H1 (cell line): ENCODE data around the gene ASCC2. TPM values are rescaled to one million over a fixed set of nuclear protein-coding genes. Genes with fewer than 3 reads are reported as not detected.
A peak's percentile ranks its signal among the peaks of the same experiment; 100 is the strongest.

Experiments
- CTCF ChIA-PET: fragments of 300-600 bp; sonication (Branson Sonifier 250); formaldehyde crosslinking; loops from one replicate; lab custom pipeline; 2021; ENCODE audit not compliant: partially characterized antibody; lab: Charles Lee
- POLR2A ChIA-PET: fragments of 300-600 bp; sonication (Branson Sonifier 250); formaldehyde crosslinking; loops from one replicate; lab custom pipeline; 2021; ENCODE audit warnings: inconsistent platforms; ENCODE audit not compliant: partially characterized antibody; lab: Charles Lee
- DNase-seq, 2 experiments: peaks; one replicate each; pipeline versions ENCODE4 v3.0.0 to v3.0.0-alpha.2; 2010 to 2022; ENCODE audit warnings: low spot score in 2 of 2, low read depth in 1 of 2, mixed read lengths in 1 of 2
- FAIRE-seq: peaks from 2 replicates; lab custom pipeline; 2011; peaks lifted over from hg19 to GRCh38; lab: Jason Lieb, UNC
- H2AFZ ChIP-seq: 2 replicates; pipeline ENCODE4 v1.8.1; 2012; ENCODE audit warnings: low read length, inconsistent platforms
- H2AK5ac ChIP-seq: 2 replicates; pipeline ENCODE4 v1.6.1; 2013; ENCODE audit warnings: low read depth, low read length
- H2BK120ac ChIP-seq: replicated peaks from 2 replicates; pipeline ENCODE3; 2013; ENCODE audit warnings: low read depth, low read length, inconsistent platforms
- H2BK12ac ChIP-seq: 2 replicates; pipeline ENCODE4 v1.6.1; 2013; ENCODE audit warnings: low read depth, low read length
- H2BK15ac ChIP-seq: 2 replicates; pipeline ENCODE4 v1.6.1; 2013; ENCODE audit warnings: low read length
- H2BK20ac ChIP-seq: 2 replicates; pipeline ENCODE4 v1.6.1; 2013; ENCODE audit warnings: low read length
- H2BK5ac ChIP-seq: 2 replicates; pipeline ENCODE4 v1.6.1; 2013; ENCODE audit warnings: low read depth, low read length
- H3K14ac ChIP-seq: 2 replicates; pipeline ENCODE4 v1.6.1; 2013; ENCODE audit warnings: inconsistent platforms; ENCODE audit not compliant: insufficient read length
- H3K18ac ChIP-seq: 2 replicates; pipeline ENCODE4 v1.6.1; 2013; ENCODE audit warnings: low read length; ENCODE audit errors: extremely low read depth
- H3K23ac ChIP-seq: 2 replicates; pipeline ENCODE4 v1.6.1; 2013; ENCODE audit warnings: inconsistent platforms; ENCODE audit not compliant: insufficient read length
- H3K23me2 ChIP-seq: 2 replicates; pipeline ENCODE4 v1.6.1; 2013; ENCODE audit warnings: low read depth, low read length
- H3K27ac ChIP-seq: 2 replicates; pipeline ENCODE4 v1.6.1; 2011; ENCODE audit warnings: low read depth, low read length, inconsistent platforms
- H3K27me3 ChIP-seq, 4 experiments: replicated peaks in 1 of 4; 1 replicate in 1 of 4; 2 replicates in 3 of 4; pipeline versions ENCODE4 v1.6.1 to v1.8.1; 2011 to 2013; ENCODE audit warnings: low read length in 3 of 4, mild to moderate bottlenecking in 3 of 4, inconsistent platforms in 2 of 4, mixed read lengths in 2 of 4, moderate library complexity in 1 of 4; ENCODE audit not compliant: control insufficient read depth in 3 of 4, insufficient read depth in 3 of 4; ENCODE audit errors: extremely low read depth in 1 of 4
- H3K36me3 ChIP-seq, 4 experiments: 2 replicates each; pipeline versions ENCODE4 v1.6.1 to v1.8.1; 2011 to 2013; ENCODE audit warnings: mild to moderate bottlenecking in 4 of 4, low read length in 3 of 4, moderate library complexity in 2 of 4, control low read depth in 1 of 4, inconsistent platforms in 1 of 4; ENCODE audit not compliant: insufficient read depth in 4 of 4, control insufficient read depth in 2 of 4
- H3K4ac ChIP-seq: replicated peaks from 2 replicates; pipeline ENCODE3; 2013; ENCODE audit warnings: low read length, low read depth, mixed read lengths, inconsistent platforms; ENCODE audit not compliant: insufficient read length
- H3K4me1 ChIP-seq, 4 experiments: replicated peaks in 1 of 4; 1 replicate in 1 of 4; 2 replicates in 3 of 4; pipeline versions ENCODE4 v1.6.1 to v1.8.1; 2011 to 2013; ENCODE audit warnings: low read length in 3 of 4, inconsistent platforms in 2 of 4, mixed read lengths in 1 of 4; ENCODE audit not compliant: insufficient read depth in 4 of 4, control insufficient read depth in 3 of 4
- H3K4me2 ChIP-seq, 2 experiments: 2 replicates each; pipeline versions ENCODE4 v1.6.1 to v1.8.1; 2011 to 2013; ENCODE audit warnings: low read depth in 2 of 2, low read length in 2 of 2, control low read depth in 1 of 2, inconsistent platforms in 1 of 2, mild to moderate bottlenecking in 1 of 2; ENCODE audit not compliant: insufficient read depth in 1 of 2
- H3K4me3 ChIP-seq, 4 experiments: fragments of 200-600, 300-600 bp in 1 of 4; sonication (generic), shearing (Covaris generic), sonication (Bioruptor Twin) in 1 of 4; 2 replicates each; pipeline versions ENCODE4 v1.5.1 to v1.8.1; 2011 to 2016; ENCODE audit warnings: low read length in 4 of 4, low read depth in 3 of 4, control low read depth in 2 of 4, inconsistent platforms in 2 of 4, mild to moderate bottlenecking in 2 of 4, mixed read lengths in 1 of 4, moderate library complexity in 1 of 4; ENCODE audit not compliant: insufficient read depth in 2 of 4; ENCODE audit errors: extremely low read depth in 1 of 4
- H3K56ac ChIP-seq: replicated peaks from 2 replicates; pipeline ENCODE3; 2013; ENCODE audit warnings: low read depth, mild to moderate bottlenecking, mixed read lengths, low read length, inconsistent platforms; ENCODE audit not compliant: insufficient read length
- H3K79me1 ChIP-seq: 2 replicates; pipeline ENCODE4 v1.6.1; 2013; ENCODE audit warnings: low read depth, low read length, control low read depth
- H3K79me2 ChIP-seq, 2 experiments: 2 replicates each; pipeline versions ENCODE4 v1.6.1 to v1.8.1; 2012 to 2013; ENCODE audit warnings: low read length in 2 of 2, mild to moderate bottlenecking in 2 of 2, inconsistent platforms in 1 of 2; ENCODE audit not compliant: insufficient read depth in 2 of 2, control insufficient read depth in 1 of 2
- H3K9ac ChIP-seq, 4 experiments: replicated peaks in 1 of 4; 1 replicate in 1 of 4; 2 replicates in 3 of 4; pipeline versions ENCODE4 v1.6.1 to v1.8.1; 2011 to 2013; ENCODE audit warnings: low read depth in 3 of 4, low read length in 3 of 4, control low read depth in 2 of 4, mild to moderate bottlenecking in 2 of 4, moderate library complexity in 2 of 4, inconsistent platforms in 1 of 4; ENCODE audit errors: extremely low read depth in 1 of 4
- H3K9me3 ChIP-seq, 2 experiments: 2 replicates each; pipeline versions ENCODE4 v1.6.1 to v1.8.1; 2012 to 2013; ENCODE audit warnings: mild to moderate bottlenecking in 2 of 2, moderate library complexity in 2 of 2, control low read depth in 1 of 2, inconsistent platforms in 1 of 2, low read depth in 1 of 2, low read length in 1 of 2, mixed read lengths in 1 of 2; ENCODE audit not compliant: insufficient read depth in 2 of 2
- H4K20me1 ChIP-seq, 2 experiments: replicated peaks in 1 of 2; 2 replicates each; pipeline versions ENCODE3 to v1.8.1; 2011 to 2013; ENCODE audit warnings: inconsistent platforms in 2 of 2, low read length in 2 of 2, mild to moderate bottlenecking in 1 of 2; ENCODE audit not compliant: insufficient read depth in 2 of 2, control insufficient read depth in 1 of 2
- H4K5ac ChIP-seq: 2 replicates; pipeline ENCODE4 v1.6.1; 2013; ENCODE audit warnings: low read length, low read depth, mixed read lengths, inconsistent platforms; ENCODE audit not compliant: insufficient read length
- H4K8ac ChIP-seq: 2 replicates; pipeline ENCODE4 v1.8.0; 2013; ENCODE audit warnings: mild to moderate bottlenecking, moderate library complexity, low read length, inconsistent platforms; ENCODE audit not compliant: insufficient read depth; ENCODE audit errors: extremely low read depth
- H4K91ac ChIP-seq: replicated peaks from 2 replicates; pipeline ENCODE3; 2013; ENCODE audit warnings: low read length, mixed read lengths, inconsistent platforms; ENCODE audit not compliant: insufficient read length
- CBX8 ChIP-seq: fragments of 300-800, 300-1000 bp; sonication (generic); IDR thresholded peaks from 2 replicates; pipeline ENCODE4 v1.7.1; 2016; ENCODE audit warnings: low read depth, low read length, borderline replicate concordance
- CTBP2 ChIP-seq: IDR thresholded peaks from 2 replicates; pipeline ENCODE4 v1.7.0; 2011; ENCODE audit warnings: borderline replicate concordance, mild to moderate bottlenecking, moderate library complexity, mixed read lengths, low read length; ENCODE audit not compliant: insufficient read depth, insufficient read length
- FOSL1 ChIP-seq: IDR thresholded peaks from 2 replicates; pipeline ENCODE4 v1.6.1; 2011; ENCODE audit warnings: mild to moderate bottlenecking, low read depth, low read length, moderate library complexity; ENCODE audit not compliant: insufficient read depth
- GABPA ChIP-seq: IDR thresholded peaks from 2 replicates; pipeline ENCODE4 v1.6.1; 2011; ENCODE audit warnings: mild to moderate bottlenecking, low read length, moderate library complexity, borderline replicate concordance; ENCODE audit not compliant: insufficient read depth
- KDM1A ChIP-seq: fragments of 200-600, 300-600 bp; sonication (generic); IDR thresholded peaks from 2 replicates; pipeline ENCODE4 v1.7.1; 2016; ENCODE audit warnings: mild to moderate bottlenecking, low read length, borderline replicate concordance
- KDM5A ChIP-seq: fragments of 200-600 bp; IDR thresholded peaks from 2 replicates; pipeline ENCODE4 v1.7.1; 2012; ENCODE audit warnings: mild to moderate bottlenecking, low read length, inconsistent platforms, mixed read lengths
- MAFK ChIP-seq: IDR thresholded peaks from 2 replicates; pipeline ENCODE4 v1.6.1; 2012; ENCODE audit warnings: low read depth, mild to moderate bottlenecking, improper control_type of control experiment, low read length
- PHF8 ChIP-seq: fragments of 200-600 bp; sonication (generic); conservative IDR thresholded peaks from 2 replicates; pipeline ENCODE4 v1.7.1; 2012; ENCODE audit warnings: low read depth, mild to moderate bottlenecking, inconsistent platforms, low read length, moderate library complexity
- TBP ChIP-seq: IDR thresholded peaks from 2 replicates; pipeline ENCODE4 v1.6.1; 2011; ENCODE audit warnings: low read depth, low read length, improper control_type of control experiment
- USF2 ChIP-seq: IDR thresholded peaks from 2 replicates; pipeline ENCODE4 v1.6.1; 2011; ENCODE audit warnings: low read length, improper control_type of control experiment
- YY1 ChIP-seq: IDR thresholded peaks from 2 replicates; pipeline ENCODE4 v1.6.1; 2011; ENCODE audit warnings: low read depth, mild to moderate bottlenecking, low read length
- WGBS, 2 experiments: shearing (Covaris generic) in 1 of 2; methylation state at CpG; one replicate each; pipeline versions ENCODE4 v1.1.6 to v1.1.7; 2013 to 2015; ENCODE audit warnings: low lambda C conversion rate in 2 of 2, mixed read lengths in 2 of 2, inconsistent platforms in 1 of 2, low coverage in 1 of 2, missing lambda C conversion rate in 1 of 2; ENCODE audit not compliant: insufficient replicate concordance in 2 of 2, insufficient coverage in 1 of 2, insufficient read length in 1 of 2; ENCODE audit errors: extremely low coverage in 1 of 2, missing lambda C conversion rate in 1 of 2; 5-methylcytosine and 5-hydroxymethylcytosine counted together
- polyA plus RNA-seq, 7 experiments: library from polyadenylated mRNA; depleted of rRNA in 3 of 7; stranded (reverse) in 5 of 7; unstranded in 2 of 7; fragments of >200 nt in 5 of 7; fragments of 200-250 nt in 2 of 7; gene quantifications; 1 replicate in 5 of 7; 2 replicates in 1 of 7; 4 replicates in 1 of 7; pipeline versions ENCODE4 v1.2.1 to v1.2.3, GENCODE V29; 2011 to 2013; ENCODE audit warnings: missing spikeins in 2 of 7, mixed read lengths in 2 of 7
- total RNA-seq: library from RNA; stranded (reverse); fragmentation: NEBNext Ultra II Directional; extraction: Animal tissue kit (Norgen Biotek cat#: 25700); gene quantifications from 2 replicates; pipeline ENCODE4 v1.2.1, GENCODE V29; 2021

ASCC2 gene
- total and polyA plus RNA-seq, 2 of the 8 experiments (the other 6 are each of a cell fraction or from before 2014, with no cell fraction given) = 35.0 to 35.8 TPM

- Histone ChIP-seq H3K79me2 (peaks cover 4 to 13% of the 10 kb centered on the region in 2 experiments; a peak in 2 of 4 replicates), H4K91ac (peak within 1 kb of the TSS; percentile 62), H3K27ac (peak within 1 kb of the TSS; percentile 91), H3K36me3 (peaks cover 3 to 13% (median 6%) of the 10 kb centered on the region in 4 experiments; a peak in 6 of 8 replicates), H2BK20ac (no peak within 1 kb of the TSS), H3K23ac (no peak within 1 kb of the TSS), H3K79me1 (peaks cover 5% of the 10 kb centered on the region), H4K20me1 (peaks cover 0 to 3% of the 10 kb centered on the region in 2 experiments), H3K9me3 (no peaks in the 10 kb centered on the region), H3K4me2 (peak within 1 kb of the TSS; percentile 77 to 90), H3K14ac (no peak within 1 kb of the TSS), H2BK120ac (no peak within 1 kb of the TSS), H3K9ac (peak within 1 kb of the TSS; percentile 76 to 98 (median 94)), H2AK5ac (no peak within 1 kb of the TSS), H4K5ac (peak within 1 kb of the TSS; percentile 97), H3K4me1 (peaks cover 3 to 5% (median 4%) of the 10 kb centered on the region in 4 experiments; a peak in 6 of 7 replicates), H3K18ac (peak within 1 kb of the TSS; percentile 65), H4K8ac (peak within 1 kb of the TSS; percentile 97; the same call in 1 of the 2 replicates), H2BK15ac (peak within 1 kb of the TSS; percentile 67; the same call in 1 of the 2 replicates), H2BK5ac (peak within 1 kb of the TSS; percentile 95), H2AFZ (peak within 1 kb of the TSS; percentile 99), H3K27me3 (no peaks in the 10 kb centered on the region), H2BK12ac (peak within 1 kb of the TSS; percentile 51; the same call in 1 of the 2 replicates), H3K56ac (peak within 1 kb of the TSS; percentile 21), H3K23me2 (peaks cover 3% of the 10 kb centered on the region; the same call in 1 of the 2 replicates), H3K4ac (peak within 1 kb of the TSS; percentile 33), H3K4me3 (peak within 1 kb of the TSS; percentile 78 to 99 (median 92))
- FAIRE-seq = peak; percentile 92
- ChIA-PET CTCF (interaction anchor here (1.0 to 2.9 kb wide), 4 partner anchors 8 to 239 kb away, joined by 3 to 12 read pairs (median 6); no protein-coding TSS in a partner anchor), POLR2A (interaction anchor here (0.6 to 1.5 kb wide), 9 partner anchors 9 to 228 kb away, joined by 3 to 6 read pairs (median 3); no protein-coding TSS in a partner anchor)
- 3% methylated on average over 32 of the region's 32 CpGs; no CpG with 5 or more reads in 1 of the 2 experiments for WGBS, 2 experiments
- peak; percentile 91 to 92 for DNase-seq
- TF ChIP-seq TBP (peak; percentile 85), CBX8 (no peak), USF2 (no peak), KDM5A (no peak), GABPA (no peak), MAFK (no peak), CTBP2 (no peak), FOSL1 (no peak), YY1 (no peak), KDM1A (no peak), PHF8 (peak; percentile 62)
Measured at GRCh38 chr22:29766632-29767170, 71.4 kb downstream of the ASCC2 start, which contains the start of gene ZMAT5. Gene ZMAT5, minus strand, starts transcription at chr22:29767007. Its CDS starts 18,463 bp downstream, at chr22:29748544.
